ENCODE data around the gene UNC5B. TPM values are rescaled to one million over a fixed set of nuclear protein-coding genes. Genes with fewer than 3 reads are reported as not detected.

Gene UNC5B
- polyA plus RNA-seq, 1 experiment = 27.4 TPM

- Histone ChIP-seq H3K4me3 (ENCODE audit: low read depth, low read length) (no peak overlapping the region), H3K27me3 (ENCODE audit: control insufficient read depth, insufficient read depth, low read length) (no peaks in the 10 kb centered on the region), H3K36me3 (ENCODE audit: control insufficient read depth, insufficient read depth, low read length) (no peaks in the 10 kb centered on the region; the same call in 1 of the 2 replicates)
- DNase-seq (ENCODE audit: low read depth) = no peak
- CTCF ChIA-PET = no interaction called here
- POLR2A ChIA-PET = no interaction called here
- no peak for TF ChIP-seq CTCF (IDR thresholded peaks at IDR 0.05; ENCODE audit: insufficient read depth, low read depth, low read length)
Measured at GRCh38 chr10:71225291-71226058, 13.1 kb downstream of the UNC5B start.

GRCh38 chr10:71228875-71229675, 16.7 kb downstream of the UNC5B start:
- Histone ChIP-seq H3K27me3 (ENCODE audit: control insufficient read depth, insufficient read depth, low read length) (no peaks in the 10 kb centered on the region), H3K36me3 (ENCODE audit: control insufficient read depth, insufficient read depth, low read length) (peaks cover 2% of the 10 kb centered on the region; the same call in 1 of the 2 replicates), H3K4me3 (ENCODE audit: low read depth, low read length) (no peak overlapping the region)
- CTCF ChIA-PET = interaction anchor here (0.9 to 2.5 kb wide), 5 partner anchors 8 to 64 kb away, joined by 3 to 9 read pairs (median 3); no protein-coding TSS in a partner anchor
- no peak for DNase-seq (ENCODE audit: low read depth)
- TF ChIP-seq CTCF (IDR thresholded peaks at IDR 0.05; ENCODE audit: insufficient read depth, low read depth, low read length) = no peak
- POLR2A ChIA-PET = no interaction called here

GRCh38 chr10:71229726-71230655, 17.6 kb downstream of the UNC5B start:
- ChIA-PET POLR2A (no interaction called here), CTCF (interaction anchor here (0.9 to 2.5 kb wide), 4 partner anchors 9 to 63 kb away, joined by 3 to 9 read pairs (median 4); no protein-coding TSS in a partner anchor)
- DNase-seq (ENCODE audit: low read depth) = no peak
- no peaks in the 10 kb centered on the region for H3K27me3 ChIP-seq (ENCODE audit: control insufficient read depth, insufficient read depth, low read length)
- no peak overlapping the region for H3K4me3 ChIP-seq (ENCODE audit: low read depth, low read length)
- H3K36me3 ChIP-seq (ENCODE audit: control insufficient read depth, insufficient read depth, low read length) = peaks cover 2% of the 10 kb centered on the region; the same call in 1 of the 2 replicates
- TF ChIP-seq CTCF (IDR thresholded peaks at IDR 0.05; ENCODE audit: insufficient read depth, low read depth, low read length) = no peak

GRCh38 chr10:71230656-71231025, 18.3 kb downstream of the UNC5B start:
- ChIA-PET CTCF (interaction anchor here (1.5 to 2.5 kb wide), 2 partner anchors 9 to 12 kb away, joined by 6 to 9 read pairs; no protein-coding TSS in a partner anchor), POLR2A (no interaction called here)
- Histone ChIP-seq H3K36me3 (ENCODE audit: control insufficient read depth, insufficient read depth, low read length) (peaks cover 2% of the 10 kb centered on the region; the same call in 1 of the 2 replicates), H3K27me3 (ENCODE audit: control insufficient read depth, insufficient read depth, low read length) (no peaks in the 10 kb centered on the region), H3K4me3 (ENCODE audit: low read depth, low read length) (no peak overlapping the region)
- no peak for TF ChIP-seq CTCF (IDR thresholded peaks at IDR 0.05; ENCODE audit: insufficient read depth, low read depth, low read length)
- DNase-seq (ENCODE audit: low read depth) = no peak
